RWPE1 (cell line): ENCODE results near the gene HADHB.

Experiments used
- CTCF ChIA-PET: fragments of 350-600 bp; sonication (Branson Sonifier 250); formaldehyde crosslinking; extraction: SDS; loops from one replicate; lab custom pipeline; 2021; lab: Yijun Ruan, JAX
- POLR2A ChIA-PET: fragments of 400-600 bp; formaldehyde crosslinking; extraction: SDS; loops from one replicate; lab custom pipeline; 2020; ENCODE audit warnings: antibody characterized with exemption; ENCODE audit not compliant: low non-redundant PET; lab: Yijun Ruan, JAX
- DNase-seq: peaks from one replicate; pipeline ENCODE4 v3.0.0; 2012; ENCODE audit warnings: low spot score
- H3K27ac ChIP-seq: fragments of 450-650 bp; 2 replicates; pipeline ENCODE4 v1.5.1; 2017
- TF ChIP-seq, protein P1 (sequence below): fragments of 450-650 bp; conservative IDR thresholded peaks from 2 replicates; pipeline ENCODE4 v1.5.1; 2017; ENCODE audit warnings: low read depth, mild to moderate bottlenecking

HADHB gene

DNA sequence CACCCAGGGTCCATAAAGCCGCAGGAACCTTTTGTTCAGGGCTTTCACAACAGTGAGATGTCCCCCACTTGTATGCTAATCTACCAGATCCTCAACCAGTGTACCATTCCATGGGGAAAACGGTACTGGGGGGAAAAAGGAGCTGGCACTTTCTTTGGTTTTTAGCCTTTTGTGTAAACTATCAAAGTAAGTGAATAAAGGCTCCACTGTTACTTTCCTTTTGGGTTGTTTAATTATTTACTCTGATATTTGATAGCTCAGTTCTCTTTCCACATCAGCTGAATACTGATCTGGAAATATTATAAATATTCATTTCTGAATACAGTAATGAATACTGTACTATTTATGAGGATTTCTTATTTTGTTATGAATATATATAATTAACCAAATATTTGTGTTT, 20.6 kb upstream of the HADHB start:
- POLR2A ChIA-PET, result no interaction called here
- TF ChIP-seq, protein P1, sequence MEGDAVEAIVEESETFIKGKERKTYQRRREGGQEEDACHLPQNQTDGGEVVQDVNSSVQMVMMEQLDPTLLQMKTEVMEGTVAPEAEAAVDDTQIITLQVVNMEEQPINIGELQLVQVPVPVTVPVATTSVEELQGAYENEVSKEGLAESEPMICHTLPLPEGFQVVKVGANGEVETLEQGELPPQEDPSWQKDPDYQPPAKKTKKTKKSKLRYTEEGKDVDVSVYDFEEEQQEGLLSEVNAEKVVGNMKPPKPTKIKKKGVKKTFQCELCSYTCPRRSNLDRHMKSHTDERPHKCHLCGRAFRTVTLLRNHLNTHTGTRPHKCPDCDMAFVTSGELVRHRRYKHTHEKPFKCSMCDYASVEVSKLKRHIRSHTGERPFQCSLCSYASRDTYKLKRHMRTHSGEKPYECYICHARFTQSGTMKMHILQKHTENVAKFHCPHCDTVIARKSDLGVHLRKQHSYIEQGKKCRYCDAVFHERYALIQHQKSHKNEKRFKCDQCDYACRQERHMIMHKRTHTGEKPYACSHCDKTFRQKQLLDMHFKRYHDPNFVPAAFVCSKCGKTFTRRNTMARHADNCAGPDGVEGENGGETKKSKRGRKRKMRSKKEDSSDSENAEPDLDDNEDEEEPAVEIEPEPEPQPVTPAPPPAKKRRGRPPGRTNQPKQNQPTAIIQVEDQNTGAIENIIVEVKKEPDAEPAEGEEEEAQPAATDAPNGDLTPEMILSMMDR, result no peak
- H3K27ac ChIP-seq, result no peak overlapping the region
- CTCF ChIA-PET, result interaction anchor here (1.2 kb wide), 1 partner anchor 273 kb away, joined by 3 read pairs; no protein-coding TSS in a partner anchor
- no peak for DNase-seq

DNA sequence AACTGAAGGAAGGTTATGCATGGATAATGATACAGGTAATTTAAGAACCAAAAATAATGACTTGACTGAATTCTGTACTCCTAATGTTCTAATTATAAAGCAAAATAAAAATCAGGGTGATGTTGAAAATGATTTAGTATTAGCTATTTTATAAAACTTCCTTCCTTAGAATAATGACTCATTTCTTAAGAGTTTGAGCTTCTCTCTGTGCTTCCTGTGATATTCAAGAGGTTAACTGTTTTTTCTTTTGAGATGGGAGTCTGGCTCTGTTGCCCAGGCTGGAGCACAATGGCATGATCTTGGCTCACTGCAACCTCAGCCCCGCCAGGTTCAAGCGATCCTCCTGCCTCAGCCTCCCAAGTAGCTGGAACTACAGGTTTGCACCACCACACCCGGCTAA, 15.1 kb upstream of the HADHB start:
- no peak overlapping the region for H3K27ac ChIP-seq
- POLR2A ChIA-PET, result no interaction called here
- no peak for DNase-seq
- CTCF ChIA-PET, result no interaction called here
- TF ChIP-seq, protein P1, result no peak

DNA sequence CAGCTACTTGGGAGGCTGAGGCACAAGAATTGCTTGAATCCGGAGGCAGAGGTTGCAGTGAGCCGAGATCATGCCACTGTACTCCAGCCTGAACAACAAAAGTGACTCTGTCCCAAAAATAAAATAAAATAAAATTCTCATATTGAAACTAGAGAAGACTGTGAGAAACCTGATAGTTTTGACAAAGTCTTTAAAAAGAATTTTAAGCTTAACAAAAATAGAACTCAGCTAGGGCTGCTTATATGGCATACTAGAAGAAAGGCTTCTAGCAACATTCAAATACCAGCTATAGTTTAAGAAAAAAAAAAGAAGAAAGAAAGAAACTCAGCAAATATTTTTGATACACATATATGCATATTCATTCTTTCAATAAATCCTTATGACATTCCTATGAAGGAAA, 13.9 kb upstream of the HADHB start:
- TF ChIP-seq, protein P1, result no peak
- ChIA-PET CTCF (no interaction called here), POLR2A (no interaction called here)
- H3K27ac ChIP-seq, result no peak overlapping the region
- no peak for DNase-seq

DNA sequence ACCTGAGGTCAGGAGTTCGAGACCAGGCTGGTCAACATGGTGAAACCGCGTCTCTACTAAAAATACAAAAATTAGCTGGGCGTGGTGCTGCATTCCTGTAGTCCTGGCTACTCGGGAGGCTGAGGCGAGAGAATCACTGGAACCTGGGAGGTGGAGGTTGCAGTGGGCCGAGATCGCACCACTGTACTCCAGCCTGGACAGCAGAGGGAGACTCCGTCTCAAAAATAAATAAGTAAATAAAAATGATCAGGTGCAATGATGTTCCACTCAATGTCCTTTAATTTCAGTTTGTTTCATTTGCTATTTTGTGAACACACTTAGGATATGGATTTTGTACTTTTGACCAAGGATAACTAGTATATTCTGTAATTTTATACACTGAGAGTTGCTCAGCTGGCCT, 9.7 kb upstream of the HADHB start:
- ChIA-PET CTCF (interaction anchor here (0.6 to 1.0 kb wide), 4 partner anchors 16 to 409 kb away, joined by 3 read pairs; no protein-coding TSS in a partner anchor), POLR2A (no interaction called here)
- no peak for DNase-seq
- TF ChIP-seq, protein P1, result peak; percentile 17; the same call in 1 of the 2 replicates
- no peak overlapping the region for H3K27ac ChIP-seq

DNA sequence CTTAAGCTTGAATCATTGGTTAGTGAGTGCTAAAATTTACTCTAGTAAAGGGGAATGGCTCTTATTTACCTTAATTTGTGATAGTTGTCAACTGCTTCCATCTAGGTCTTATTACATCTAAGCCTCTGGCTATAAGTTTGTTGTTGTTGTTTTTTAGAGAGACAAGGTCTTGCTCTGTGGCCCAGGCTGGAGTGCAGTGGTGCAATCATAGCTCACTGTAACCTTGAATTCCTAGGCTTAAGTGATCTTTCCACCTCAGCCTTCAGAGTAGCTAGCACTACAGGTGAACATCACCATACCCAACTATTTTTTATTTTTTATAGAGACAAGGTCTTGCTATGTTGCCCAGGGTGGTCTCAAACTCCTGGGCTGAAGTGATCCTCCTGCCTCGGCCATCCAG, 6.9 kb upstream of the HADHB start:
- TF ChIP-seq, protein P1, result no peak

DNA sequence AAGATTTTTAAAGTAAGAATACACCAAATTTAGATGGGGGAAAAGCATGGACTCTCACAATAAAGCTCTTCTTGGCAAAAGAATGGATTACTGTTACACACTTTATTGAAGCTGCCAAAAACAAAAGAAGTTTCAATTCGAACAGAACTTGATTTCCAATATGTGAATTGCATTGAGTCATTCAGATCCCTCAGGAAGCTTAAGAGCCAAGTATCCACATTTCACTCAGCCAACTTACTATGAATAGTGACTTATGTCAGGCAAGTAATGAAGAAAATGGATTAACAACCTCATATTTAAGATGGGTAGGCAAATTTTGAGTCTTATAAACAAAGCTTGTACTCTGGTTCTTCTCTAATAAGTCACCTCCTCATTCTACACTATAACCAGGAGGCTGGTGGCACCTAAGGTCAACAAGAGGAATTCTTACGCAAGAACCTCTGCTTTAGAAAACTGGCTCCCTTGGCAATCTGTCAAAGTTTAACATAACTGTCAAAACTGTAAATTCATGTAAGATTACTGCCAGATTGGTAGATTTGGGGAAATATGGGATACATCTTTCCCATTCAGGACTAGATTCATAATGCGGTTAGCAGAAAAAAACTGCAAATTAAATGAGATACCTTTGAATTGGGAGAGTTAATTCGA, 6.3 kb upstream of the HADHB start:
- ChIA-PET CTCF (no interaction called here), POLR2A (no interaction called here)
- H3K27ac ChIP-seq, result no peak overlapping the region
- no peak for DNase-seq
- TF ChIP-seq, protein P1, result no peak

More for the DNA sequence above, 6.9 kb upstream of the HADHB start:
- CTCF ChIA-PET, result no interaction called here
- no peak for DNase-seq
- POLR2A ChIA-PET, result no interaction called here
- no peak overlapping the region for H3K27ac ChIP-seq
